Measurements from ENCODE around the gene FANCD2OS.

DNA sequence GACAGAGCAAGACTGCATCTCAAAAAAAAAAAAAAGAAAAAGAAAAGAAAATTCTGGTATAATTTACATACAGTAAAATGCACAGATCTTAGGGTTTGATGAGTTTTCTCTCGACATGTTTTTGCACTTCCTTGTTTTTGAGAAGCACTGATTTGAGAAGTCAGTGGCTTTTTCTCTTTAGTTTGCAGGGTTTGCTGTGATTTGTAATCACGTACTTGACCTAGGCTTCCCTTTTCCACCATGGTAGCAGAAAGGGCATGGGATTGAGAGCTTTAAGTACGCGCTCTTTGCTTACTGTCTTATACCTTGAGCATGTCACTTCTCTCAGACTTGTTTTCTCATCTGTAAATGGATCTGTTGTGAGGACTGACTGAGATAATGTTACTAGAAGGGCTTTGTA, 37.6 kb upstream of the FANCD2OS start:
- TF ChIP-seq, protein P1, sequence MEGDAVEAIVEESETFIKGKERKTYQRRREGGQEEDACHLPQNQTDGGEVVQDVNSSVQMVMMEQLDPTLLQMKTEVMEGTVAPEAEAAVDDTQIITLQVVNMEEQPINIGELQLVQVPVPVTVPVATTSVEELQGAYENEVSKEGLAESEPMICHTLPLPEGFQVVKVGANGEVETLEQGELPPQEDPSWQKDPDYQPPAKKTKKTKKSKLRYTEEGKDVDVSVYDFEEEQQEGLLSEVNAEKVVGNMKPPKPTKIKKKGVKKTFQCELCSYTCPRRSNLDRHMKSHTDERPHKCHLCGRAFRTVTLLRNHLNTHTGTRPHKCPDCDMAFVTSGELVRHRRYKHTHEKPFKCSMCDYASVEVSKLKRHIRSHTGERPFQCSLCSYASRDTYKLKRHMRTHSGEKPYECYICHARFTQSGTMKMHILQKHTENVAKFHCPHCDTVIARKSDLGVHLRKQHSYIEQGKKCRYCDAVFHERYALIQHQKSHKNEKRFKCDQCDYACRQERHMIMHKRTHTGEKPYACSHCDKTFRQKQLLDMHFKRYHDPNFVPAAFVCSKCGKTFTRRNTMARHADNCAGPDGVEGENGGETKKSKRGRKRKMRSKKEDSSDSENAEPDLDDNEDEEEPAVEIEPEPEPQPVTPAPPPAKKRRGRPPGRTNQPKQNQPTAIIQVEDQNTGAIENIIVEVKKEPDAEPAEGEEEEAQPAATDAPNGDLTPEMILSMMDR (IDR thresholded peaks at IDR 0.05) = no peak
- no peak for TF ChIP-seq ZFX (IDR thresholded peaks at IDR 0.05; ENCODE audit: borderline replicate concordance)

Data from 22Rv1 (cell line).